Thymus (tissue), 11 donors: ENCODE data around the gene CDC34. TPM values are rescaled to one million over a fixed set of nuclear protein-coding genes. Genes with fewer than 3 reads are reported as not detected.

ENCODE experiments used
- DNase-seq, 9 donors: peaks; one replicate each; pipeline ENCODE4 v3.0.0-alpha.2; 2013; ENCODE audit warnings: low spot score in 9 of 9, low read depth in 6 of 9, missing footprints in 1 of 9
- H3K27ac ChIP-seq, 2 donors: one replicate each; pipeline ENCODE4 v1.5.1; 2013; ENCODE audit warnings: control low read depth in 1 of 2, low read depth in 1 of 2, low read length in 1 of 2, mild to moderate bottlenecking in 1 of 2, moderate library complexity in 1 of 2
- H3K27me3 ChIP-seq, 2 donors: one replicate each; pipeline ENCODE4 v1.5.1; 2013; ENCODE audit warnings: low read length in 1 of 2; ENCODE audit not compliant: control insufficient read depth in 2 of 2, insufficient read depth in 1 of 2
- H3K36me3 ChIP-seq, 2 donors: one replicate each; pipeline ENCODE4 v1.5.1; 2013; ENCODE audit warnings: low read length in 1 of 2, mild to moderate bottlenecking in 1 of 2, moderate library complexity in 1 of 2; ENCODE audit not compliant: control insufficient read depth in 2 of 2, insufficient read depth in 2 of 2
- H3K4me1 ChIP-seq, 2 donors: one replicate each; pipeline ENCODE4 v1.5.1; 2013; ENCODE audit warnings: low read length in 2 of 2; ENCODE audit not compliant: control insufficient read depth in 2 of 2, insufficient read depth in 2 of 2
- H3K4me3 ChIP-seq, 2 donors: one replicate each; pipeline ENCODE4 v1.5.1; 2013; ENCODE audit warnings: low read length in 2 of 2, control low read depth in 1 of 2, mild to moderate bottlenecking in 1 of 2
- H3K9me3 ChIP-seq, 2 donors: one replicate each; pipeline ENCODE4 v1.5.1; 2013; ENCODE audit warnings: low read length in 1 of 2, mild to moderate bottlenecking in 1 of 2; ENCODE audit not compliant: control insufficient read depth in 2 of 2, insufficient read depth in 1 of 2
- WGBS: extraction: QIAGEN DNeasy Blood & Tissue Kit; methylation state at CpG from one replicate; pipeline ENCODE4 v1.1.7; 2013; 5-methylcytosine and 5-hydroxymethylcytosine counted together
- polyA plus RNA-seq: library from polyadenylated mRNA; stranded (reverse); fragments of 200-250 nt; gene quantifications from one replicate; pipeline ENCODE4 v1.2.3, GENCODE V29; 2013
- total RNA-seq: library from RNA; stranded (reverse); fragments of 120-200 nt; gene quantifications from one replicate; pipeline ENCODE4 v1.2.4, GENCODE V29; 2013
- donor health status: healthy.

CDC34 gene
- total and polyA plus RNA-seq, 2 donors: 48.0 to 72.0 TPM

DNA sequence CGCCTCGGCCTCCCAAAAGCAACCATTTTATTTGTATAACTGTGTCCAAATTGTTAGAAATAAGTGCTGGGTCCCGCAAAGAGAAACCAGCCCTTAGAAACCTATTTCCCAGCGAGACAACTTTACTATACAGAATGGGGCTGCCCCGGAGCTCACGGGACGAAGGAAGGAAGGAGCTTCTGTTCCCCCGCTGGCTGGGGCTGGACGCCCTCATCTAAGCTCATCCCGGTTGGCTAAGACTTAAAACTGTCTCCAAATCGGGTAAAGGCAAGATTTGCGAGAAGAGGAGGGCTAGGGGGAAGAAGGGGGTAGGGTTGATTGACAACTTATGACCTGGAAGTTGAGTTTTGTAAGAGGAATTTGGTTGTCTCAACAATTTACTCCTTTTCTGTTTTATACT, 28.6 kb downstream of the CDC34 start:
- Histone ChIP-seq H3K4me1 (no peaks in the 10 kb centered on the region), H3K4me3 (no peak overlapping the region), H3K27me3 (peaks cover 0 to 5% of the 10 kb centered on the region in 2 donors), H3K27ac (no peak overlapping the region), H3K36me3 (no peaks in the 10 kb centered on the region), H3K9me3 (no peaks in the 10 kb centered on the region)
- DNase-seq: no peak
- WGBS: 76% methylated on average over 12 of the region's 12 CpGs

DNA sequence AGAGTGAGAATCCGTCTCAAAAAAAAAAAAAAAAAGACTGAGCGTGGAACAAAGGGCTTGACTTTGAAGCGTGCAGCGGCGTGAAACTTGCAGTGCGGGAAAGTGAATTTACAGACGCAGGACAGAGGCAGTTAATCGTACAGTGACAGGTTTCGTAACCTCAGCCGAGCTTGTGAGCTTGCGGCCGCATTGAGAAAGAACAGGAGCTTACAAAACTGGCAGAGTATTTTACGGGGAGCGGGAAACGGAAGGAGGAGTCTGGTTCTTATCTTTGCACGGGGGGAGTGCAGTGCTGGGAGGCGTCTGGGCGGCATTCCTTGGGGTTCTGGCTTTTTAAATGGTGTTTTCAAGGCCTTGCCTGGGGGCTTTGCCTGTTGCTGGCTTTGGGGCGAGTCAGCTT, 34.8 kb downstream of the CDC34 start:
- Histone ChIP-seq H3K4me1 (peaks cover 3 to 7% of the 10 kb centered on the region in 2 donors), H3K36me3 (no peaks in the 10 kb centered on the region), H3K4me3 (no peak overlapping the region), H3K27me3 (no peaks in the 10 kb centered on the region), H3K9me3 (no peaks in the 10 kb centered on the region), H3K27ac (no peak overlapping the region)
- DNase-seq: no peak
- WGBS: 88% methylated on average over 19 of the region's 19 CpGs

DNA sequence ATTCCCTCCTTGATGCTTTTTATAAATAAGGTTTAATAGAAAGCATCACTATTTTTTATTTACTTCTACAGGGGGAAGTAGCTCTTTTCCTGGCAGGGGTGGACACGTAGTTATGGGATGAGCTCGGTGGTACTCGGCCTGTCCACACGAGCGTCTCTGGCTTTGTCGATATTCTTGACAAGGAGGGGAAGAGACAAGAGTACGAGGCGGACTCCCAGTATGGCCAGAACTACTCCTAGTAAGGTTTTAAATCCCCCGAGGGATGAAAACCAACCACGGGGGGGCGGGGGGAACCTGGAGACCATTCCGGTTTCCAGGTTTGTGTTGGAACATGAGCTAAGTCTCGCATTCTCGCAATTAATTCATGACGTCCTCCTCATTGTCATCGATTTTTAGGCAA, 35.3 kb downstream of the CDC34 start:
- WGBS: 94% methylated on average over 16 of the region's 16 CpGs
- Histone ChIP-seq H3K36me3 (no peaks in the 10 kb centered on the region), H3K9me3 (no peaks in the 10 kb centered on the region), H3K4me1 (peaks cover 3 to 11% of the 10 kb centered on the region in 2 donors), H3K27me3 (no peaks in the 10 kb centered on the region), H3K27ac (no peak overlapping the region), H3K4me3 (no peak overlapping the region)
- DNase-seq: no peak

DNA sequence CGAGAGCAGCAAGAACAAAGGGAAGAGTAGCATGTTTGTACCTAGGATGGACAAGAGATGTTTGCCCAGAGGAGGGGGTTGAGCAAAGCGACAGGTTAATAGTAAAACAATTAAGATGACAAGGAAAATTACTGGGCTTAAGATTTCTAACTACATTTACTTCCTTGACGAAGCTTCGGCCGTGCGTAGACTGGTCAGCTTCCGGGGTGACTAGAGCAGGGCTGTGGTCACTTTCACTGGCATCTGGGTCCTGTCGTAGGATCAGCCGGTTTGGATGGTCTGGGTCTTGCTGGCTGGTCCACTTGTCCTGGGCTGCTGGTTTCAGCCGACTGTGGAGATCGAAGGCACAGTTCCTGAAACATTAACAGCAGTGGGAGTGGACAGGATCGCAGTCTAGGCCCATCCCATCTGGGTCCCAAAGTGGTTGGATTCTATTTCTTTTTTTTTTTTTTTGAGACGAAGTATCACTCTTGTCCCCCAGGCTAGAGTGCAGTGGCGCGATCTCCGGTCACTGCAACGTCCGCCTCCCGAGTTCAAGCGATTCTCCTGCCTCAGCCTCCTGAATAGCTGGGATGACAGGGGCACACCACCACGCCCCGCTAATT, 35.8 kb downstream of the CDC34 start:
- H3K27ac ChIP-seq: no peak overlapping the region

DNA sequence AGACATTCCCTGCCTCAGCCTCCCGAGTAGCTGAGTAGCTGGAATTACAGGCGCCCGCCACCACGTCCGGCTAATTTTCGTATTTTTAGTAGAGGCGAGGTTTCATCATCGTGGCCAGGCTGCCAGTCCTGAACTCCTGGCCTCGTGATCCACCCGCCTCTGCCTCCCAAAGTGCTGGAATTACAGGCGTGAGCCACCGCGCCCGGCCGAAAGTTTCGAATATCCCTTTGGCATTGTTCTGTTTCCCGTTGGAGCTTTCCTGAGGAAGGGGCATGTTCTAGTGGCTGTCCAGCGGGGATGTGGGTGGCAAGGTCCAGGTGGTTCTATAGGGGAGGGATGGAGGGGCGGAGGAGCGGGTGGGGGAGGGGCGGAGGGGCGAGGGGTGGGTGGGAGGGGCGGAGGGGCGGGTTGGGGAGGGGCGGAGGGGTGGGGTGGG, 38.7 kb downstream of the CDC34 start:
- Histone ChIP-seq H3K9me3 (no peaks in the 10 kb centered on the region), H3K4me1 (peaks cover 19 to 31% of the 10 kb centered on the region in 2 donors), H3K4me3 (no peak overlapping the region), H3K36me3 (peaks cover 0 to 3% of the 10 kb centered on the region in 2 donors), H3K27me3 (no peaks in the 10 kb centered on the region), H3K27ac (no peak overlapping the region)
- no peak for DNase-seq
- WGBS: 77% methylated on average over 24 of the region's 25 CpGs

More for the DNA sequence above, 35.8 kb downstream of the CDC34 start:
- no peak for DNase-seq
- H3K36me3 ChIP-seq: no peaks in the 10 kb centered on the region
- 98% methylated on average over 22 of the region's 22 CpGs for WGBS
- H3K4me1 ChIP-seq: peaks cover 3 to 14% of the 10 kb centered on the region in 2 donors
- no peaks in the 10 kb centered on the region for H3K27me3 ChIP-seq
- no peaks in the 10 kb centered on the region for H3K9me3 ChIP-seq
- no peak overlapping the region for H3K4me3 ChIP-seq

DNA sequence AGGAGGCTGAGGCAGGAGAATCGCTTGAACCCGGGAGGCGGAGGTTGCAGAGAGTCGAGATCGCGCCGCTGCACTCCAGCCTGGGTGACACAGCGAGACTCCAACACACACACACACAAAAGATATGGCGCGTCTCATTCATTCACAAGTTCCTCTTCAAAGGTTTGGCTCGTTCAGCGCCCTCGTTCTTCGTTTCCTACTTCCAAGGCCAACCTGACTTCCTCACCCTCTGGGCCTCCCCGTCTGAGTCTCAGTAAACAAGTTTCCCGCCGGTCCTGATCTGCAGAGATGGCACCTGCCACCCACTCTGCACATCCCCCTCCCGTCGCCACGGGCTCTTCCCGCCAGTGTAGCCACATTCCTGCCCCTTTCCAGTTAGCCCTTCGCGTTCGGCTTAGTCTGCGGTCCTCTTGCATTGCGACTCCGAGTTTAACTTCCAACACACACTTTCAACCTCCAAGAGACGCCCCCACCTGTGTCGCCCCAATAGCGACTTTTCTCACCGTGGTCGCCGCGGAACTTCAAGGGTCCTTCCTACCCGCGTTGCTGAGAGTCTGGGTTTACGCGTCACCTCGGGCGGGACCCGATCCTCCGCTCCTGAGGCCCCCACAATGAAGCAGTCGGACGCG, 39.5 kb downstream of the CDC34 start:
- Histone ChIP-seq H3K27ac (peak overlapping the region; percentile 90 to 96), H3K36me3 (peaks cover 0 to 3% of the 10 kb centered on the region in 2 donors), H3K4me3 (peak overlapping the region; percentile 63 to 74), H3K27me3 (no peaks in the 10 kb centered on the region), H3K9me3 (no peaks in the 10 kb centered on the region), H3K4me1 (peaks cover 21 to 36% of the 10 kb centered on the region in 2 donors)
- peak; percentile 47 to 87 (median 63) for DNase-seq
- under 1% methylated on average over 45 of the region's 45 CpGs for WGBS

DNA sequence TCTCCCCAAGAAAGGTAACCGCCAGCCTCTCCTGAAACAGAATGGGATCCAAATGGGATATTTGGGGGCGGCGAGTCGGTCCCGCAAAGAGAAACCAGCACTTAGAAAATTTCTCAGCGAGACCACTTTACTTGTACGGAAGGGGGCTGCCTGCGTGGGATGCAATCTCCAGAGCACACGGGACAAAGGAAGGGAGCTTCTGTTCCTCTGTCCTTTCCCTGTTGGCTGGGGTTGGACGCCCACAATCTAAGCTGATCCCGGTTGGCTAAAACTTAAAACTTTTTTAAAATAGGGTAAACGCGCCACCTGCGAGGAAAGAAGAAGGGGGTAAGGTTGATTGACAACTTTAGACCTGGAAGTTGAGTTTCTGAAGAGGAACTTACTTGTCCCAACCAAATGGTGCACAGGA, 40.0 kb downstream of the CDC34 start:
- H3K4me1 ChIP-seq: peaks cover 21 to 39% of the 10 kb centered on the region in 2 donors
- peak overlapping the region; percentile 90 to 96 for H3K27ac ChIP-seq
- WGBS: under 1% methylated on average over 14 of the region's 14 CpGs
- no peaks in the 10 kb centered on the region for H3K9me3 ChIP-seq
- peak overlapping the region; percentile 63 to 74 for H3K4me3 ChIP-seq
- peaks cover 2 to 3% of the 10 kb centered on the region in 2 donors for H3K36me3 ChIP-seq
- DNase-seq: peak in 7 of 9 donors; percentile 29 to 67 (median 40)
- no peaks in the 10 kb centered on the region for H3K27me3 ChIP-seq

DNA sequence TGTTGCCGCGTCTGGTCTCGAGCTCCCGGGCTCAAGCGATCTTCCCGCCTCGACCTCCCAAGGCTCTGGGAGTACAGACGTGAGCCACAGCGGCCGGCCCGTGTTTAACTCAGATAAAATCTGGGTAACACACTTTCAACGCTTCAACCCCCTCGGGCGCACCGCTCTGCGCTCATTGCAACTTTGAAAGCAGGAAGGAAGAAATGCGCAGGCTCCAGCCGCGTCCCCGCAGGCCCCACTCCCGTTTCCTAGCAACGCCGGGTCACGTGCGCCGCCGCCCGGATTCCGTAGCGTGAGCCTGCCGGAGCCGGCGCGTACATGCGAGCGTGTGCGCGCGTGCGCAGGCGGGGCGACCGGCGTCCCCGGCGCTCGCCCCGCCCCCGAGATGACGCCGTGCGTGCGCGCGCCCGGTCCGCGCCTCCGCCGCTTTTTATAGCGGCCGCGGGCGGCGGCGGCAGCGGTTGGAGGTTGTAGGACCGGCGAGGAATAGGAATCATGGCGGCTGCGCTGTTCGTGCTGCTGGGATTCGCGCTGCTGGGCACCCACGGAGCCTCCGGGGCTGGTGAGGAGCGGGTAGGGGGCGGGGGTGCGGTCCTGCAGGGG, 40.7 kb downstream of the CDC34 start, which contains the start of gene BSG:
BSG (plus strand) TSS at position 457 of the 603 bp plus-strand sequence; CDS start at position 496, 39 bp downstream.
- DNase-seq: peak; percentile 92 to 99 (median 97)
- WGBS: under 1% methylated on average over 79 of the region's 79 CpGs

More for the DNA sequence above, 40.7 kb downstream of the CDC34 start, which contains the start of gene BSG:
- H3K36me3 ChIP-seq: peaks cover 2 to 5% of the 10 kb centered on the region in 2 donors
- H3K27me3 ChIP-seq: no peaks in the 10 kb centered on the region
- H3K4me3 ChIP-seq: peak within 1 kb of the TSS; percentile 74 to 90
- no peaks in the 10 kb centered on the region for H3K9me3 ChIP-seq
- peak within 1 kb of the TSS; percentile 92 to 96 for H3K27ac ChIP-seq
- peaks cover 21 to 39% of the 10 kb centered on the region in 2 donors for H3K4me1 ChIP-seq
